ENCODE results near the gene CREG2.

- no peak for TF ChIP-seq CTCF (IDR thresholded peaks at IDR 0.05)
- TF ChIP-seq POLR2A (IDR thresholded peaks at IDR 0.05) = no peak
- no peak for TF ChIP-seq POLR2AphosphoS5 (IDR thresholded peaks at IDR 0.05)
- no peak for TF ChIP-seq EP300 (IDR thresholded peaks at IDR 0.05; ENCODE audit: low read depth)
These were observed 80.9 kb downstream of the CREG2 start for GRCh38 chr2:101306410-101306809.

All from transverse colon (tissue), 4 donors.